GM12878 (cell line): ENCODE measurements around the gene ADGRE3. TPM values are rescaled to one million over a fixed set of nuclear protein-coding genes. Genes with fewer than 3 reads are reported as not detected.

Experiments
- CBFB ChIP-seq: IDR thresholded peaks from 2 replicates; pipeline ENCODE4 v1.6.1; 2016; ENCODE audit warnings: antibody characterized with exemption, low read depth
- EED ChIP-seq: sonication (generic); IDR thresholded peaks from 2 replicates; pipeline ENCODE4 v1.6.1; 2016; ENCODE audit warnings: antibody characterized with exemption, low read depth
- IKZF2 ChIP-seq, 2 experiments: fragments of 450-650 bp; IDR thresholded peaks; 2 replicates each; pipeline ENCODE4 v1.6.1; 2017; ENCODE audit warnings: mild to moderate bottlenecking in 2 of 2, moderate library complexity in 2 of 2
- IRF3 ChIP-seq: fragments of 450-650 bp; IDR thresholded peaks from 2 replicates; pipeline ENCODE4 v1.6.1; 2014; ENCODE audit warnings: mild to moderate bottlenecking
- IRF5 ChIP-seq: fragments of 450-650 bp; IDR thresholded peaks from 2 replicates; pipeline ENCODE4 v1.6.1; 2017; ENCODE audit warnings: borderline replicate concordance
- JUNB ChIP-seq: IDR thresholded peaks from 2 replicates; pipeline ENCODE4 v1.6.1; 2016; ENCODE audit warnings: antibody characterized with exemption, mild to moderate bottlenecking
- KAT2A ChIP-seq: conservative IDR thresholded peaks from 2 replicates; pipeline ENCODE4 v1.6.1; 2011; ENCODE audit warnings: low read depth, low read length; ENCODE audit not compliant: control insufficient read depth
- LARP7 ChIP-seq: fragments of 450-650 bp; IDR thresholded peaks from 2 replicates; pipeline ENCODE4 v1.6.1; 2017; ENCODE audit warnings: mild to moderate bottlenecking
- MEF2B ChIP-seq: fragments of 450-650 bp; IDR thresholded peaks from 2 replicates; pipeline ENCODE4 v1.6.1; 2018; ENCODE audit warnings: mild to moderate bottlenecking, moderate library complexity; ENCODE audit not compliant: partially characterized antibody, poor library complexity, severe bottlenecking
- MXI1 ChIP-seq: fragments of 150-350 bp; IDR thresholded peaks from 2 replicates; pipeline ENCODE4 v1.6.1; 2011; ENCODE audit warnings: low read depth, mild to moderate bottlenecking, inconsistent platforms, low read length, improper control_type of control experiment
- NBN ChIP-seq: fragments of 450-650 bp; IDR thresholded peaks from 2 replicates; pipeline ENCODE4 v1.6.1; 2016
- NRF1 ChIP-seq: conservative IDR thresholded peaks from 2 replicates; pipeline ENCODE4 v1.6.1; 2011; ENCODE audit warnings: mild to moderate bottlenecking, low read depth, low read length, improper control_type of control experiment
- PAX8 ChIP-seq: fragments of 450-650 bp; IDR thresholded peaks from 2 replicates; pipeline ENCODE4 v1.6.1; 2017; ENCODE audit warnings: mild to moderate bottlenecking, moderate library complexity
- PBX3 ChIP-seq: IDR thresholded peaks from 2 replicates; pipeline ENCODE4 v1.6.1; 2011; ENCODE audit warnings: mild to moderate bottlenecking, low read depth, low read length, moderate library complexity; ENCODE audit not compliant: insufficient replicate concordance
- RAD51 ChIP-seq: fragments of 450-650 bp; IDR thresholded peaks from 2 replicates; pipeline ENCODE4 v1.6.1; 2016; ENCODE audit warnings: moderate library complexity, mild to moderate bottlenecking, inconsistent platforms
- RUNX3 ChIP-seq: IDR thresholded peaks from 2 replicates; pipeline ENCODE4 v1.6.1; 2012; ENCODE audit warnings: low read length, inconsistent platforms
- SP1 ChIP-seq: IDR thresholded peaks from one replicate; pipeline ENCODE4 v1.6.1; 2011; ENCODE audit warnings: low read depth, low read length
- SPI1 ChIP-seq: IDR thresholded peaks from 2 replicates; pipeline ENCODE4 v1.6.1; 2011; ENCODE audit warnings: low read depth, mild to moderate bottlenecking, low read length, moderate library complexity, borderline replicate concordance; ENCODE audit not compliant: insufficient read depth
- ZBTB40 ChIP-seq: fragments of 450-650 bp; IDR thresholded peaks from 2 replicates; pipeline ENCODE4 v1.6.1; 2016; ENCODE audit warnings: mild to moderate bottlenecking, moderate library complexity, borderline replicate concordance
- ZSCAN29 ChIP-seq: fragments of 450-650 bp; IDR thresholded peaks from 2 replicates; pipeline ENCODE4 v1.6.1; 2017; ENCODE audit warnings: mild to moderate bottlenecking, moderate library complexity
- polyA plus RNA-seq, 11 experiments: library from polyadenylated mRNA; depleted of rRNA in 4 of 11; unstranded in 6 of 11; stranded (reverse) in 5 of 11; fragments of >200 nt; fragmentation: Nextera tagmentation in 4 of 11; fragmentation: Illumina TruSeq in 1 of 11; extraction: Ambion mirVana in 4 of 11; extraction: Trizol in 1 of 11; gene quantifications; 1 replicate in 1 of 11; 2 replicates in 10 of 11; pipeline versions ENCODE4 v1.2.1 to v1.2.3, GENCODE V29; 2011 to 2016; ENCODE audit warnings: inconsistent platforms in 2 of 11, missing spikeins in 2 of 11, low read depth in 1 of 11
- total RNA-seq, 4 experiments: library from RNA; depleted of rRNA in 3 of 4; stranded (reverse); fragments of >200 nt in 3 of 4; fragmentation: Illumina TruSeq in 1 of 4; extraction: Trizol in 1 of 4; gene quantifications; 2 replicates each; pipeline versions ENCODE4 v1.2.1 to v1.2.3, GENCODE V29; 2013 to 2021
- TF ChIP-seq, protein P1 (sequence below): fragments of 450-650 bp; IDR thresholded peaks from 2 replicates; pipeline ENCODE4 v1.6.1; 2017; ENCODE audit warnings: low read depth, mild to moderate bottlenecking, moderate library complexity

The ADGRE3 gene
- total and polyA plus RNA-seq, 10 of the 15 experiments (the other 5 are each of a cell fraction or from before 2014, with no cell fraction given) = 0.04 to 0.10 (median 0.05) TPM; not detected in 6

DNA sequence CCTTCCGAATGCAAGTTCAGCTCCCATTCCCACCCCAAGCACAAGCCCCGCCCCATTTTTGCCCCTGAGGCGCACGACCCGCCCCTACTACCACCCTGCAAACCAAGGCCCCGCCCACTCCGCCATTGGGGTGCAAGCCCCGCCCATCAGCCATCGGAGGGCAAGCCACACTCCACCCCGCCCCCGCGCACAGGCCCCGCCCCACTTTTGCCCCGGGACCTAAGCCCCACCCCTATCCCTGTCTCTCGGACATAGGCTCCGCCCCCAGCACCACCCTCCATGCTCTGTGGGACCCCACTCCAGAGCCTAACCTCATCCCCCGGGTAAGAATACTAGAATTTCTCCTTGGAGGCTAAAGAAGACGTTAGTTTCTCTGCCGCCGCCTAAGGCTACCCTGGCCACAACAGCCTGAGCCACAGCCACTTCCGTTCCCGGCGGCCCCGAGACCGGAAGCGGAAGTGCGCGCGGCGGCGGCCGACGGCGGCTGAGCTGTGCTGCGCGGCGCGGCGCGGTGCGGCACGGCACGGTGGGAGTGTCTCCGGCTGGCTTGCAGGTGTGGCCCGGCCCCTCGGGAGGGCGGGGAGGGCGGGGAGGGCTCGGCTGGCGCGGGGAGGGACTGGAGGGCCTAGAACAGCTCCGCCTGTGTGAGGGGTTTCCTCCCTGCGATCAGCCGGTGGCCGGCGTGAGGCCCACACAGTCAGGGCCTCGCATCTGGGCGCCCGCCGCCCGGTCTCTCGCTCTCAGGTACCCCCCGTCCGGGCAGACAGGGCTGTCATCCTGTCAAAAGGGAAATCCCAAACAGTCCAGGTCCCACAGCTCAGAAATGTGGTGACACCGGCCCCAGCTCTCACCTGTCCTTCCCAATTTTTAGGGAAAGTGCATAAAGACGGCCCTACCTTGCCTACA is 15.2 kb upstream of the ADGRE3 start, which contains the start of gene ZNF333 (continued):
- peak; percentile 90 for TF ChIP-seq ZBTB40
- no peak for TF ChIP-seq JUNB
- TF ChIP-seq ZSCAN29 = no peak
- peak; percentile 70 for TF ChIP-seq RUNX3
- 0 out of 4 replicates have a peak, but pooled peaks of 1 of the 2 experiments have one; percentile 22 for TF ChIP-seq IKZF2 (IDR thresholded peaks at IDR 0.05)
- peak; percentile 77 for TF ChIP-seq SPI1
- no peak for TF ChIP-seq PBX3
- TF ChIP-seq NBN = 0 out of 2 replicates have a peak, but pooled peaks have one; percentile 31
- TF ChIP-seq LARP7 = peak; percentile 66
- peak; percentile 38; the same call in 1 of the 2 replicates for TF ChIP-seq MXI1
- TF ChIP-seq IRF3 = no peak
- TF ChIP-seq IRF5 = no peak
- TF ChIP-seq CBFB = no peak
- TF ChIP-seq EED = no peak
- TF ChIP-seq RAD51 = no peak
- TF ChIP-seq PAX8 = no peak
- TF ChIP-seq SP1 = no peak
- TF ChIP-seq NRF1 = peak; percentile 27; the same call in 1 of the 2 replicates
- TF ChIP-seq, protein P1, sequence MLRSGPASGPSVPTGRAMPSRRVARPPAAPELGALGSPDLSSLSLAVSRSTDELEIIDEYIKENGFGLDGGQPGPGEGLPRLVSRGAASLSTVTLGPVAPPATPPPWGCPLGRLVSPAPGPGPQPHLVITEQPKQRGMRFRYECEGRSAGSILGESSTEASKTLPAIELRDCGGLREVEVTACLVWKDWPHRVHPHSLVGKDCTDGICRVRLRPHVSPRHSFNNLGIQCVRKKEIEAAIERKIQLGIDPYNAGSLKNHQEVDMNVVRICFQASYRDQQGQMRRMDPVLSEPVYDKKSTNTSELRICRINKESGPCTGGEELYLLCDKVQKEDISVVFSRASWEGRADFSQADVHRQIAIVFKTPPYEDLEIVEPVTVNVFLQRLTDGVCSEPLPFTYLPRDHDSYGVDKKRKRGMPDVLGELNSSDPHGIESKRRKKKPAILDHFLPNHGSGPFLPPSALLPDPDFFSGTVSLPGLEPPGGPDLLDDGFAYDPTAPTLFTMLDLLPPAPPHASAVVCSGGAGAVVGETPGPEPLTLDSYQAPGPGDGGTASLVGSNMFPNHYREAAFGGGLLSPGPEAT = no peak
- no peak for TF ChIP-seq MEF2B
- no peak for TF ChIP-seq KAT2A
